Endodermal cell (in vitro differentiated cells): ENCODE measurements around the gene OOEP. TPM values are rescaled to one million over a fixed set of nuclear protein-coding genes. Genes with fewer than 3 reads are reported as not detected.

Experiments
- DNase-seq: peaks from one replicate; pipeline ENCODE4 v3.0.0-alpha.2; 2017
- H3K27ac ChIP-seq: 2 replicates; pipeline ENCODE4 v1.5.1; 2013; ENCODE audit warnings: mild to moderate bottlenecking, low read depth, low read length, moderate library complexity
- H3K27me3 ChIP-seq: 2 replicates; pipeline ENCODE4 v1.6.1; 2013; ENCODE audit warnings: mild to moderate bottlenecking, low read length, moderate library complexity; ENCODE audit not compliant: insufficient read depth, control insufficient read depth, poor library complexity, severe bottlenecking
- H3K36me3 ChIP-seq: 2 replicates; pipeline ENCODE4 v1.7.0; 2013; ENCODE audit warnings: mild to moderate bottlenecking, low read length, moderate library complexity; ENCODE audit not compliant: control insufficient read depth, insufficient read depth
- H3K4me1 ChIP-seq: one replicate; pipeline ENCODE4 v1.7.0; 2013; ENCODE audit warnings: low read length; ENCODE audit not compliant: control insufficient read depth, insufficient read depth
- H3K4me3 ChIP-seq: 2 replicates; pipeline ENCODE4 v1.5.1; 2013; ENCODE audit warnings: mild to moderate bottlenecking, low read length, moderate library complexity
- H3K9ac ChIP-seq: 2 replicates; pipeline ENCODE4 v1.6.1; 2013; ENCODE audit warnings: mild to moderate bottlenecking, low read length, moderate library complexity; ENCODE audit not compliant: poor library complexity, severe bottlenecking; ENCODE audit errors: extremely low read depth
- H3K9me3 ChIP-seq: 2 replicates; pipeline ENCODE4 v1.6.1; 2013; ENCODE audit warnings: mild to moderate bottlenecking, low read length, moderate library complexity; ENCODE audit not compliant: control insufficient read depth
- H3K27ac Mint-ChIP-seq: 2 replicates; pipeline ENCODE4 v1.8.0; 2020; ENCODE audit warnings: mixed read lengths
- H3K27me3 Mint-ChIP-seq: 2 replicates; pipeline ENCODE4 v1.8.0; 2021; ENCODE audit warnings: mild to moderate bottlenecking, mixed read lengths; ENCODE audit not compliant: insufficient read depth
- H3K36me3 Mint-ChIP-seq: 2 replicates; pipeline ENCODE4 v1.8.0; 2020; ENCODE audit warnings: low read depth, mixed read lengths
- H3K4me1 Mint-ChIP-seq: 2 replicates; pipeline ENCODE4 v1.8.0; 2020; ENCODE audit warnings: mixed read lengths
- H3K4me3 Mint-ChIP-seq: 2 replicates; pipeline ENCODE4 v1.8.0; 2020; ENCODE audit warnings: mild to moderate bottlenecking, moderate library complexity, mixed read lengths
- H3K9me3 Mint-ChIP-seq: 2 replicates; pipeline ENCODE4 v1.8.0; 2020; ENCODE audit warnings: mild to moderate bottlenecking, mixed read lengths
- whole genome bisulfite sequencing, 2 experiments: methylation state at CpG; one replicate each; pipeline versions ENCODE4 v1.1.5 to v1.1.7; 2013; ENCODE audit warnings: missing lambda C conversion rate in 2 of 2, mixed read lengths in 1 of 2; ENCODE audit not compliant: insufficient coverage in 1 of 2, insufficient read length in 1 of 2; 5-methylcytosine and 5-hydroxymethylcytosine counted together
- total RNA-seq, 2 donors: library from RNA; stranded (reverse); fragmentation: NEBNext Ultra II Directional in 1 of 2; extraction: Animal tissue kit (Norgen Biotek cat#: 25700) in 1 of 2; gene quantifications; 2 replicates in 1 of 2; 3 replicates in 1 of 2; pipeline ENCODE4 v1.2.1, GENCODE V29; 2021
- TF ChIP-seq, protein P1 (sequence below): fragments of 200-600 bp; sonication (generic); conservative IDR thresholded peaks from 2 replicates; pipeline ENCODE4 v1.5.0; 2021; ENCODE audit warnings: antibody characterized with exemption, mild to moderate bottlenecking

The OOEP gene
- total RNA-seq, 2 donors from 2014 or later: not detected

DNA sequence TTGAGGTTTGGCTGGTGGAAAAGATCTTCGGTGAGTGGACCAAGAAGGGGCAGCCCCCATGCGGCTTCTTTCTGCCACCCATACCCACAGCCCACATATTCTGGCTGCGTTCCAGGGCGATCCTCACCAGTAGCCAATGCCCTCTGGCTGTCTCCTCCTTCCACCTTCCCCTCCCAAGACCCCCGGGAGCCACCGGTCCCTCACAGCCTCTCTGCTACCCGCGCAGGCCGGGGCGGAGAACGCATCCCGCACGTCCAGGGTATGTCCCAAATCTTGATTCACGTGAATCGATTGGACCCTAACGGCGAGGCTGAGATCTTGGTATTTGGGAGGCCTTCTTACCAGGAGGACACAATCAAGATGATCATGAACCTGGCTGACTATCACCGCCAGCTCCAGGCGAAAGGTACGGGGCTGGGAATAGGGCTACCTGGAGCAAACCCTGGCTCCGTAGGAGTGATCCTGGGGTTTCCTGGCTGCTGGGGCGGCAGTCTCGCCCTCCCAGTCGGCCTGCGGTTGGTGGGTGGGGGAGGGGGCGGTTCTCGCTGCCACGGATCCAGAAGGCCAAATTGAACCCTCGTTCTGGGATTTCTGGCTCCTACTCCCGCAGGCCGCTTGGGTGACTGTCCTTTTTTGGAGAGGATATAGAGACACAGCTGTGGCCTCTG lies 6.7 kb downstream of the OOEP start:
- TF ChIP-seq, protein P1, sequence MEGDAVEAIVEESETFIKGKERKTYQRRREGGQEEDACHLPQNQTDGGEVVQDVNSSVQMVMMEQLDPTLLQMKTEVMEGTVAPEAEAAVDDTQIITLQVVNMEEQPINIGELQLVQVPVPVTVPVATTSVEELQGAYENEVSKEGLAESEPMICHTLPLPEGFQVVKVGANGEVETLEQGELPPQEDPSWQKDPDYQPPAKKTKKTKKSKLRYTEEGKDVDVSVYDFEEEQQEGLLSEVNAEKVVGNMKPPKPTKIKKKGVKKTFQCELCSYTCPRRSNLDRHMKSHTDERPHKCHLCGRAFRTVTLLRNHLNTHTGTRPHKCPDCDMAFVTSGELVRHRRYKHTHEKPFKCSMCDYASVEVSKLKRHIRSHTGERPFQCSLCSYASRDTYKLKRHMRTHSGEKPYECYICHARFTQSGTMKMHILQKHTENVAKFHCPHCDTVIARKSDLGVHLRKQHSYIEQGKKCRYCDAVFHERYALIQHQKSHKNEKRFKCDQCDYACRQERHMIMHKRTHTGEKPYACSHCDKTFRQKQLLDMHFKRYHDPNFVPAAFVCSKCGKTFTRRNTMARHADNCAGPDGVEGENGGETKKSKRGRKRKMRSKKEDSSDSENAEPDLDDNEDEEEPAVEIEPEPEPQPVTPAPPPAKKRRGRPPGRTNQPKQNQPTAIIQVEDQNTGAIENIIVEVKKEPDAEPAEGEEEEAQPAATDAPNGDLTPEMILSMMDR: no peak
- Histone ChIP-seq H3K9me3 (no peaks in the 10 kb centered on the region), H3K4me1 (no peaks in the 10 kb centered on the region), H3K27me3 (no peaks in the 10 kb centered on the region), H3K9ac (no peak overlapping the region), H3K27ac (no peak overlapping the region), H3K4me3 (no peak overlapping the region), H3K36me3 (no peaks in the 10 kb centered on the region)
- Mint-ChIP-seq H3K36me3 (no peaks in the 10 kb centered on the region), H3K27me3 (no peaks in the 10 kb centered on the region), H3K9me3 (no peaks in the 10 kb centered on the region), H3K27ac (no peak overlapping the region), H3K4me1 (peaks cover 2% of the 10 kb centered on the region), H3K4me3 (no peak overlapping the region)
- DNase-seq: no peak
- WGBS, 2 experiments: 95 to 97% methylated on average over 18 to 31 of the region's 31 CpGs

DNA sequence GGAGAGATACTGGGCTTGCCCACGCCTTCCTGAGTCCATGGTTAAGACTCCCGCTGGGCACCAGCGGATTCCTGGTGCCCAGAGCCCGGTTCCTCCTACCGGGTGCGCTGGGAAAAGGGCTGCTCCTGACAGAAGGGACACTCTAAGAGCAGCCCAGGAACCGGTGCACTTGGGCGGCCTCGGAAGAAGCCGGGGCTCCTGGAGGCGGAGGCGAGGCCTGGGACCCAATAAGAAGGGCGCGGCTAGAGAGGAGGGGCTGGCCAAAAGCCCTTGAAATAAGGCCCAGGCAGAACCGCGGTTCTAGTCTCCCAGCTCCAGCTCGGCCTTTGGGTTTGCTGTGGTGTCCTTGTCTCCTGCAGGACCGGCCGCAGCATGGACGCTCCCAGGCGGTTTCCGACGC lies 7.3 kb downstream of the OOEP start, which contains the start of gene KHDC3L:
Gene KHDC3L (plus strand): TSS at position 301 of the 400 bp plus-strand sequence. CDS start 72 bp downstream, at position 373.
- Histone ChIP-seq H3K36me3 (no peaks in the 10 kb centered on the region), H3K9me3 (no peaks in the 10 kb centered on the region), H3K9ac (no peak within 1 kb of the TSS), H3K4me1 (no peaks in the 10 kb centered on the region), H3K27me3 (no peaks in the 10 kb centered on the region), H3K4me3 (no peak within 1 kb of the TSS), H3K27ac (no peak within 1 kb of the TSS)
- Mint-ChIP-seq H3K9me3 (no peaks in the 10 kb centered on the region), H3K4me3 (no peak within 1 kb of the TSS), H3K27me3 (no peaks in the 10 kb centered on the region), H3K27ac (no peak within 1 kb of the TSS), H3K4me1 (no peaks in the 10 kb centered on the region), H3K36me3 (no peaks in the 10 kb centered on the region)
- no peak for DNase-seq
- 95 to 97% methylated on average over 20 to 23 of the region's 23 CpGs for WGBS, 2 experiments
- TF ChIP-seq, protein P1: no peak

DNA sequence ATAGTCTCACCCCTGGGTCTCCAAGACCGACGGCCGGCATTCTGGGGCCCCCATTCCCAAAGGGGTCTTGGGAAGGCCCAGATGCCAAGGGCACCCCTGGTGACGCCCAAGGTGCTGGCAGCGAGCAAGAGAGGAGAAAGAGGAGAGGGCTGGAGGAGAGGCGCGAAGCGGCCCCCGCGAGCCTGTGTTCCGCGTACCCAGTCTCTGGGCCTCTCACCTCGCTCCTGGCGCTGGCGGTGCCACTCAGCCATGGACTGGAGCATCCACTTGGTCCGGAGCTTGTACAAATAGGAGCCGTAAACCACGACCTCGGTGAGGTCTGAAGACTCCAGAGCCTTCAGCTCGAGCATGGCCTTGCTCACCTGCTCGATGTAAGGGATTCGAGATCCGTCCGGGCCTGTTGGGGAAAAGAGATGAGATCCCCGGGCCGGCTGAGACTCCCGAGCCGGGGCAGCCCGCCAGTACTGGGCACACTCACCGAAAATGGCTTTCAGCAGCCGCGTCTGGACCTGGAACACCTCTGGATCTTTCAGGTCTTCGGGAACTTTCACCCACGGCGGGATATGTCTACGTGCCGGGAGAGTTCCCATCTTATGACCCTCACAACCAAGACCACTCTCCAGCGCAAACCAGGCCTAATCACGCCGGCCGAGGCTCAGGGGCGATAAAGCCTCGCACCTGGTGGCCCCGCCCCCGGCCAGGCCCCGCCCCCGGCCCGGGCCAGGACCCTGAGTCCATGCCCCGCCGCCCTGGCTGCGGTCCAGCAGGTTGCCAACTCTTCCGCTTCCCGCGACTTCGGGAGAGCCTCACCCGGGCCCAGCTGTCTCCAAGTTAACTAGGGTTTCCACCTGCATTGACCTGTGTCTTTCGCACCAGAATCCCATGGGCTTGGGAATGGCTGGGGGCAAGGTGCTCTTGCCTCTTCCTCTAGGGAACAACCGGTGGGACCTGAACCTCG lies 15.8 kb downstream of the OOEP start, which contains the start of gene DPPA5:
Gene DPPA5 (minus strand): TSS at position 641 of the 958 bp plus-strand sequence. CDS start 51 bp downstream, at position 590.
- Mint-ChIP-seq H3K36me3 (no peaks in the 10 kb centered on the region), H3K9me3 (no peaks in the 10 kb centered on the region), H3K27me3 (peaks cover 8% of the 10 kb centered on the region), H3K4me3 (no peak within 1 kb of the TSS), H3K27ac (no peak within 1 kb of the TSS), H3K4me1 (peaks cover 6% of the 10 kb centered on the region)
- Histone ChIP-seq H3K4me3 (no peak within 1 kb of the TSS), H3K36me3 (no peaks in the 10 kb centered on the region), H3K27ac (no peak within 1 kb of the TSS), H3K4me1 (no peaks in the 10 kb centered on the region), H3K9ac (no peak within 1 kb of the TSS), H3K9me3 (no peaks in the 10 kb centered on the region), H3K27me3 (no peaks in the 10 kb centered on the region)
- TF ChIP-seq, protein P1: no peak
- WGBS, 2 experiments: 94 to 95% methylated on average over 31 to 59 of the region's 59 CpGs
- DNase-seq: no peak
